ENCODE measurements around the gene SELENOO. TPM values are rescaled to one million over a fixed set of nuclear protein-coding genes. Genes with fewer than 3 reads are reported as not detected.

Gene SELENOO
- total RNA-seq, 1 experiment from 2014 or later = 27.0 TPM

GRCh38 chr22:50199251-50199721 lies 1.5 kb upstream of the SELENOO start (continued):
- TF ChIP-seq TEAD4 (CRISPR knock-in tag; IDR thresholded peaks at IDR 0.05) = no peak
- no peak for TF ChIP-seq ESRRA (CRISPR knock-in tag; IDR thresholded peaks at IDR 0.05; ENCODE audit: borderline replicate concordance)
- no peak for TF ChIP-seq E2F5 (CRISPR knock-in tag; IDR thresholded peaks at IDR 0.05)

GRCh38 chr22:50199829-50200460 lies 866 bp upstream of the SELENOO start:
- H3K36me3 Mint-ChIP-seq = peaks cover 14% of the 10 kb centered on the region
- peak; percentile 63 for ATAC-seq
- ChIA-PET POLR2A (no interaction called here), CTCF (interaction anchor here (1.0 kb wide), 2 partner anchors 9 to 37 kb away, joined by 3 to 4 read pairs; no protein-coding TSS in a partner anchor)
- peaks cover 12% of the 10 kb centered on the region for H3K4me1 Mint-ChIP-seq
- peak overlapping the region; percentile 94 for H3K27ac Mint-ChIP-seq
- H3K4me3 Mint-ChIP-seq = peak overlapping the region; percentile 67
- peaks cover 4% of the 10 kb centered on the region; the same call in 1 of the 2 replicates for H3K9me3 Mint-ChIP-seq
- peak; percentile 73 for DNase-seq (ENCODE audit: low spot score)
- no peaks in the 10 kb centered on the region for H3K27me3 Mint-ChIP-seq (ENCODE audit: low read depth)
- TF ChIP-seq TCF7 (CRISPR knock-in tag; IDR thresholded peaks at IDR 0.05; ENCODE audit: low read depth) = no peak
- TF ChIP-seq ARID4B (CRISPR knock-in tag; IDR thresholded peaks at IDR 0.05; ENCODE audit: borderline replicate concordance) = 0 out of 2 replicates have a peak, but pooled peaks have one; percentile 23
- TF ChIP-seq KAT7 (CRISPR knock-in tag; IDR thresholded peaks at IDR 0.05; ENCODE audit: borderline replicate concordance) = no peak
- TF ChIP-seq E2F5 (CRISPR knock-in tag; IDR thresholded peaks at IDR 0.05) = no peak
- TF ChIP-seq USF1 (CRISPR knock-in tag; IDR thresholded peaks at IDR 0.05) = no peak
- no peak; the same call in 1 of the 2 replicates for TF ChIP-seq ZBTB21 (CRISPR knock-in tag; IDR thresholded peaks at IDR 0.05; ENCODE audit: borderline replicate concordance)
- TF ChIP-seq CREB1 (CRISPR knock-in tag; IDR thresholded peaks at IDR 0.05) = 0 out of 2 replicates have a peak, but pooled peaks have one; percentile 13
- no peak for TF ChIP-seq ATF3 (CRISPR knock-in tag; conservative IDR thresholded peaks at IDR 0.05)
- 0 out of 2 replicates have a peak, but pooled peaks have one; percentile 39 for TF ChIP-seq ESRRA (CRISPR knock-in tag; IDR thresholded peaks at IDR 0.05; ENCODE audit: borderline replicate concordance)
- no peak for TF ChIP-seq GABPB1 (CRISPR knock-in tag; IDR thresholded peaks at IDR 0.05)
- no peak for TF ChIP-seq CDX4 (CRISPR knock-in tag; IDR thresholded peaks at IDR 0.05; ENCODE audit: borderline replicate concordance)
- 0 out of 2 replicates have a peak, but pooled peaks have one; percentile 41 for TF ChIP-seq AR (CRISPR knock-in tag; IDR thresholded peaks at IDR 0.05)
- no peak for TF ChIP-seq NR2C2 (CRISPR knock-in tag; IDR thresholded peaks at IDR 0.05)
- no peak for TF ChIP-seq ZNF532 (CRISPR knock-in tag; IDR thresholded peaks at IDR 0.05; ENCODE audit: borderline replicate concordance)
- no peak for TF ChIP-seq NFE2L1 (CRISPR knock-in tag; IDR thresholded peaks at IDR 0.05)

Measured in WTC11 (cell line).